ENCODE measurements around the gene SRCIN1. TPM values are rescaled to one million over a fixed set of nuclear protein-coding genes. Genes with fewer than 3 reads are reported as not detected.

The SRCIN1 gene
- total RNA-seq, 2 donors from 2014 or later = 2.4 to 4.8 TPM

GRCh38 chr17:38538906-38539305, 66.8 kb downstream of the SRCIN1 start:
- intact Hi-C loops (cut with DNase I) = no loop called here
- Histone ChIP-seq H3K4me3 (no peak overlapping the region), H3K27ac (no peak overlapping the region), H3K36me3 (no peaks in the 10 kb centered on the region), H3K27me3 (replicated peaks; ENCODE audit: insufficient read depth) (peaks cover 5% of the 10 kb centered on the region), H3K9me3 (no peaks in the 10 kb centered on the region), H3K4me1 (replicated peaks) (no peaks in the 10 kb centered on the region)
- TF ChIP-seq POLR2A (IDR thresholded peaks at IDR 0.05) (no peak), POLR2AphosphoS5 (IDR thresholded peaks at IDR 0.05) (no peak), CTCF (IDR thresholded peaks at IDR 0.05) (no peak)
- DNase-seq (ENCODE audit: low spot score) = no peak
- WGBS = 59% methylated on average over 9 of the region's 9 CpGs

- H3K27me3 ChIP-seq (replicated peaks; ENCODE audit: insufficient read depth) = peaks cover 7% of the 10 kb centered on the region
- no peak overlapping the region for H3K27ac ChIP-seq
- H3K4me1 ChIP-seq (replicated peaks) = no peaks in the 10 kb centered on the region
- no peak overlapping the region for H3K4me3 ChIP-seq
- H3K36me3 ChIP-seq = no peaks in the 10 kb centered on the region
- intact Hi-C loops (cut with DNase I) = no loop called here
- WGBS = 87% methylated on average over 4 of the region's 4 CpGs
- no peaks in the 10 kb centered on the region for H3K9me3 ChIP-seq
- no peak for DNase-seq (ENCODE audit: low spot score)
- TF ChIP-seq CTCF (IDR thresholded peaks at IDR 0.05) = no peak
- no peak for TF ChIP-seq POLR2A (IDR thresholded peaks at IDR 0.05)
- TF ChIP-seq POLR2AphosphoS5 (IDR thresholded peaks at IDR 0.05) = no peak
These were observed 69.1 kb downstream of the SRCIN1 start for GRCh38 chr17:38536661-38537060.

- WGBS = 61% methylated on average over 8 of the region's 8 CpGs
- Histone ChIP-seq H3K4me1 (replicated peaks) (no peaks in the 10 kb centered on the region), H3K27ac (no peak overlapping the region), H3K27me3 (replicated peaks; ENCODE audit: insufficient read depth) (peaks cover 8% of the 10 kb centered on the region), H3K9me3 (no peaks in the 10 kb centered on the region), H3K36me3 (no peaks in the 10 kb centered on the region), H3K4me3 (no peak overlapping the region)
- TF ChIP-seq POLR2AphosphoS5 (IDR thresholded peaks at IDR 0.05) (no peak), POLR2A (IDR thresholded peaks at IDR 0.05) (no peak), CTCF (IDR thresholded peaks at IDR 0.05) (no peak)
- intact Hi-C loops (cut with DNase I) = no loop called here
- no peak for DNase-seq (ENCODE audit: low spot score)
These were observed 69.9 kb downstream of the SRCIN1 start for GRCh38 chr17:38535886-38536285.

GRCh38 chr17:38534498-38534885, 71.3 kb downstream of the SRCIN1 start:
- Histone ChIP-seq H3K27me3 (replicated peaks; ENCODE audit: insufficient read depth) (peaks cover 8% of the 10 kb centered on the region), H3K4me3 (no peak overlapping the region)

More at GRCh38 chr17:38534498-38534885, 71.3 kb downstream of the SRCIN1 start:
- no peaks in the 10 kb centered on the region for H3K36me3 ChIP-seq
- H3K27ac ChIP-seq = no peak overlapping the region
- no peaks in the 10 kb centered on the region for H3K4me1 ChIP-seq (replicated peaks)
- intact Hi-C loops (cut with DNase I) = no loop called here
- no peak for DNase-seq (ENCODE audit: low spot score)
- 66% methylated on average over 7 of the region's 7 CpGs for WGBS
- no peak for TF ChIP-seq POLR2AphosphoS5 (IDR thresholded peaks at IDR 0.05)
- TF ChIP-seq POLR2A (IDR thresholded peaks at IDR 0.05) = no peak
- no peak for TF ChIP-seq CTCF (IDR thresholded peaks at IDR 0.05)
- H3K9me3 ChIP-seq = no peaks in the 10 kb centered on the region
